ENCODE data around the gene DYSF.

DNA sequence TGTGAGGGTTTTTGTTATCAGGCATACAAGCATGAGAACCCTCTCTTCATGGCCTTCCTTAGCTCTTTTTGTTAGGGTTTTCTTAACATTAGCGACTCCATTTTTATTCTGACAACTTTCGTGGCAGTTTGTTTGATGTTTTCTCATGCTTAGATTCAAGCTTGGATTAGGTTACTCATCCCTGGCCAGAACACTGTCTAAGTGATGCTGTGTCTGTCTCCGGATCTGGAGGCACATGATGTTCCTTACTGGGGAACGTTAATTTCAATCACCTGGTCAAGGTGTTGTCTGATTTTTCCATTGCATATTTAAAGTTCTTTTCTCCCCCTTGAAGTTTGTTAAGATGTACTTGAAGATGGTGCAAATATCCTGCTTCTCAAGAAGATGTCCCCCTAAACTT, 40.7 kb downstream of the DYSF start:
- TF ChIP-seq, protein P1, sequence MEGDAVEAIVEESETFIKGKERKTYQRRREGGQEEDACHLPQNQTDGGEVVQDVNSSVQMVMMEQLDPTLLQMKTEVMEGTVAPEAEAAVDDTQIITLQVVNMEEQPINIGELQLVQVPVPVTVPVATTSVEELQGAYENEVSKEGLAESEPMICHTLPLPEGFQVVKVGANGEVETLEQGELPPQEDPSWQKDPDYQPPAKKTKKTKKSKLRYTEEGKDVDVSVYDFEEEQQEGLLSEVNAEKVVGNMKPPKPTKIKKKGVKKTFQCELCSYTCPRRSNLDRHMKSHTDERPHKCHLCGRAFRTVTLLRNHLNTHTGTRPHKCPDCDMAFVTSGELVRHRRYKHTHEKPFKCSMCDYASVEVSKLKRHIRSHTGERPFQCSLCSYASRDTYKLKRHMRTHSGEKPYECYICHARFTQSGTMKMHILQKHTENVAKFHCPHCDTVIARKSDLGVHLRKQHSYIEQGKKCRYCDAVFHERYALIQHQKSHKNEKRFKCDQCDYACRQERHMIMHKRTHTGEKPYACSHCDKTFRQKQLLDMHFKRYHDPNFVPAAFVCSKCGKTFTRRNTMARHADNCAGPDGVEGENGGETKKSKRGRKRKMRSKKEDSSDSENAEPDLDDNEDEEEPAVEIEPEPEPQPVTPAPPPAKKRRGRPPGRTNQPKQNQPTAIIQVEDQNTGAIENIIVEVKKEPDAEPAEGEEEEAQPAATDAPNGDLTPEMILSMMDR (IDR thresholded peaks at IDR 0.05): no peak
- TF ChIP-seq POLR2AphosphoS5 (IDR thresholded peaks at IDR 0.05; ENCODE audit: low read depth, low read length): no peak
- TF ChIP-seq, protein P2, sequence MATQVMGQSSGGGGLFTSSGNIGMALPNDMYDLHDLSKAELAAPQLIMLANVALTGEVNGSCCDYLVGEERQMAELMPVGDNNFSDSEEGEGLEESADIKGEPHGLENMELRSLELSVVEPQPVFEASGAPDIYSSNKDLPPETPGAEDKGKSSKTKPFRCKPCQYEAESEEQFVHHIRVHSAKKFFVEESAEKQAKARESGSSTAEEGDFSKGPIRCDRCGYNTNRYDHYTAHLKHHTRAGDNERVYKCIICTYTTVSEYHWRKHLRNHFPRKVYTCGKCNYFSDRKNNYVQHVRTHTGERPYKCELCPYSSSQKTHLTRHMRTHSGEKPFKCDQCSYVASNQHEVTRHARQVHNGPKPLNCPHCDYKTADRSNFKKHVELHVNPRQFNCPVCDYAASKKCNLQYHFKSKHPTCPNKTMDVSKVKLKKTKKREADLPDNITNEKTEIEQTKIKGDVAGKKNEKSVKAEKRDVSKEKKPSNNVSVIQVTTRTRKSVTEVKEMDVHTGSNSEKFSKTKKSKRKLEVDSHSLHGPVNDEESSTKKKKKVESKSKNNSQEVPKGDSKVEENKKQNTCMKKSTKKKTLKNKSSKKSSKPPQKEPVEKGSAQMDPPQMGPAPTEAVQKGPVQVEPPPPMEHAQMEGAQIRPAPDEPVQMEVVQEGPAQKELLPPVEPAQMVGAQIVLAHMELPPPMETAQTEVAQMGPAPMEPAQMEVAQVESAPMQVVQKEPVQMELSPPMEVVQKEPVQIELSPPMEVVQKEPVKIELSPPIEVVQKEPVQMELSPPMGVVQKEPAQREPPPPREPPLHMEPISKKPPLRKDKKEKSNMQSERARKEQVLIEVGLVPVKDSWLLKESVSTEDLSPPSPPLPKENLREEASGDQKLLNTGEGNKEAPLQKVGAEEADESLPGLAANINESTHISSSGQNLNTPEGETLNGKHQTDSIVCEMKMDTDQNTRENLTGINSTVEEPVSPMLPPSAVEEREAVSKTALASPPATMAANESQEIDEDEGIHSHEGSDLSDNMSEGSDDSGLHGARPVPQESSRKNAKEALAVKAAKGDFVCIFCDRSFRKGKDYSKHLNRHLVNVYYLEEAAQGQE (IDR thresholded peaks at IDR 0.05; ENCODE audit: insufficient read depth in 1 of 2, low read depth in 2 of 2, low read length in 1 of 2): no peak
